Measurements from ENCODE around the gene GUCA1C. TPM values are rescaled to one million over a fixed set of nuclear protein-coding genes. Genes with fewer than 3 reads are reported as not detected.

Gene GUCA1C
- total RNA-seq, 4 donors from 2014 or later = not detected

GRCh38 chr3:108861401-108861800 is 92.3 kb downstream of the GUCA1C start:
- 21 to 22% methylated on average over 1 of the region's 1 CpG for WGBS, 2 donors
- no peak for TF ChIP-seq CTCF (IDR thresholded peaks at IDR 0.05)
- TF ChIP-seq POLR2A (IDR thresholded peaks at IDR 0.05) = no peak
- no peak overlapping the region for H3K27ac ChIP-seq
- H3K4me3 ChIP-seq = no peak overlapping the region
- H3K4me1 ChIP-seq = no peaks in the 10 kb centered on the region
- intact Hi-C loops (cut with DNase I) = no loop called here
- no peaks in the 10 kb centered on the region for H3K36me3 ChIP-seq
- H3K9me3 ChIP-seq = no peaks in the 10 kb centered on the region
- no peak for DNase-seq
- no peaks in the 10 kb centered on the region for H3K27me3 ChIP-seq

Other genes starting within 250 kb of the GUCA1C start
- gene RETNLB, start 196.5 kb downstream of the GUCA1C start, total RNA-seq = not detected
- 1 to 10 TPM in 1 of 4 donors, under 1 TPM in 3; 0.53 to 2.3 (median 0.83) TPM for gene TRAT1, start 131.1 kb downstream of the GUCA1C start, total RNA-seq
- not detected for gene MORC1, start 164.3 kb upstream of the GUCA1C start, total RNA-seq
- gene C3orf85, start 182.8 kb upstream of the GUCA1C start, total RNA-seq = not detected

All from esophagus squamous epithelium (tissue), 5 donors.